CD4-positive, alpha-beta T cell treated with Interleukin-15 for 4 hours (primary cell): ENCODE results near the gene SPAG16.

Experiments
- DNase-seq: peaks from one replicate; pipeline ENCODE4 v3.0.0-alpha.2; 2020; ENCODE audit warnings: low spot score

SPAG16 gene

GRCh38 chr2:214088536-214088935 lies 804.3 kb downstream of the SPAG16 start:
- DNase-seq: no peak

- no peak for DNase-seq
Measured at GRCh38 chr2:214096208-214096715, 812.0 kb downstream of the SPAG16 start.

- no peak for DNase-seq
Measured at GRCh38 chr2:214098811-214099210, 814.5 kb downstream of the SPAG16 start.

GRCh38 chr2:214100488-214100887 lies 816.2 kb downstream of the SPAG16 start:
- DNase-seq: no peak

- no peak for DNase-seq
Measured at GRCh38 chr2:214103276-214104001, 819.2 kb downstream of the SPAG16 start.

- DNase-seq: no peak
Measured at GRCh38 chr2:214104219-214104618, 820.0 kb downstream of the SPAG16 start.

GRCh38 chr2:214104967-214105366 lies 820.7 kb downstream of the SPAG16 start:
- DNase-seq: no peak

GRCh38 chr2:214107726-214108125 lies 823.5 kb downstream of the SPAG16 start:
- DNase-seq: no peak

- no peak for DNase-seq
Measured at GRCh38 chr2:214108598-214108997, 824.3 kb downstream of the SPAG16 start.

GRCh38 chr2:214117054-214117453 lies 832.8 kb downstream of the SPAG16 start:
- DNase-seq: no peak

GRCh38 chr2:214126135-214126534 lies 841.9 kb downstream of the SPAG16 start:
- DNase-seq: no peak

- no peak for DNase-seq
Measured at GRCh38 chr2:214127170-214127569, 842.9 kb downstream of the SPAG16 start.

GRCh38 chr2:214127571-214127970 lies 843.3 kb downstream of the SPAG16 start:
- DNase-seq: no peak

GRCh38 chr2:214128040-214128439 lies 843.8 kb downstream of the SPAG16 start:
- DNase-seq: no peak

GRCh38 chr2:214130114-214130513 lies 845.9 kb downstream of the SPAG16 start:
- no peak for DNase-seq

GRCh38 chr2:214135966-214136365 lies 851.7 kb downstream of the SPAG16 start:
- DNase-seq: no peak

- no peak for DNase-seq
Measured at GRCh38 chr2:214138779-214139178, 854.5 kb downstream of the SPAG16 start.

GRCh38 chr2:214139630-214140284 lies 855.5 kb downstream of the SPAG16 start:
- DNase-seq: no peak

GRCh38 chr2:214156971-214157370 lies 872.7 kb downstream of the SPAG16 start:
- DNase-seq: no peak

GRCh38 chr2:214158851-214159250 lies 874.6 kb downstream of the SPAG16 start:
- DNase-seq: no peak

GRCh38 chr2:214169281-214169680 lies 885.0 kb downstream of the SPAG16 start:
- no peak for DNase-seq

- DNase-seq: no peak
Measured at GRCh38 chr2:214169736-214170135, 885.5 kb downstream of the SPAG16 start.

GRCh38 chr2:214174563-214174962 lies 890.3 kb downstream of the SPAG16 start:
- DNase-seq: no peak

GRCh38 chr2:214180071-214180470 lies 895.8 kb downstream of the SPAG16 start:
- DNase-seq: no peak
